GM20000 (cell line): ENCODE data around the gene PRRC2C.
"Not testable (repeated sequence)": the region's sequence is repeated elsewhere in the genome, so short reads cannot be mapped to it uniquely, and the experiment has no call there.

ENCODE experiments used
- DNase-seq: peaks from one replicate; pipeline ENCODE4 v3.0.0; 2012; ENCODE audit warnings: low spot score
- TF ChIP-seq, protein P1 (sequence below): IDR thresholded peaks from 2 replicates; pipeline ENCODE4 v1.5.1; 2012; ENCODE audit warnings: mild to moderate bottlenecking, control low read depth; ENCODE audit errors: extremely low read depth, missing control alignments

PRRC2C gene

DNA sequence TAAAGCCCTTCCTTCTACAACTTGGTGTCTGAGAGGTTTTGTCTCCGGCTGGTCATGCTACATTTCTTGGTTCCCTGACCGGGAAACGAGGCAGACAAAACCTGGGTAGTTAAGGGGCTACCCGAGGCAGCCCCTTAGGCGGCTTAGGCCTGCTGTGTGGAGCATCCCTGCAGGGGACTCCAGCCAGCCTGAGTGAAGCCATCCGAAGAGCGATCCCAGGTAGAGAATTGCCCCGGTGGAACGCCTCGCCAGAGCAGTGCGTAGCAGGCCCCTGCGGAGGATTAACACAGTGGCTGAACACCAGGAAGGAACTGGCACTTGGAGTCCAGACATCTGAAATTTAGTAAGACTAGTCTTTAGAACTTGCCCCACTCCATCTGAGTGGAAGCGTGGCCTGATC lies 115.5 kb downstream of the PRRC2C start:
- no peak for DNase-seq
- TF ChIP-seq, protein P1, sequence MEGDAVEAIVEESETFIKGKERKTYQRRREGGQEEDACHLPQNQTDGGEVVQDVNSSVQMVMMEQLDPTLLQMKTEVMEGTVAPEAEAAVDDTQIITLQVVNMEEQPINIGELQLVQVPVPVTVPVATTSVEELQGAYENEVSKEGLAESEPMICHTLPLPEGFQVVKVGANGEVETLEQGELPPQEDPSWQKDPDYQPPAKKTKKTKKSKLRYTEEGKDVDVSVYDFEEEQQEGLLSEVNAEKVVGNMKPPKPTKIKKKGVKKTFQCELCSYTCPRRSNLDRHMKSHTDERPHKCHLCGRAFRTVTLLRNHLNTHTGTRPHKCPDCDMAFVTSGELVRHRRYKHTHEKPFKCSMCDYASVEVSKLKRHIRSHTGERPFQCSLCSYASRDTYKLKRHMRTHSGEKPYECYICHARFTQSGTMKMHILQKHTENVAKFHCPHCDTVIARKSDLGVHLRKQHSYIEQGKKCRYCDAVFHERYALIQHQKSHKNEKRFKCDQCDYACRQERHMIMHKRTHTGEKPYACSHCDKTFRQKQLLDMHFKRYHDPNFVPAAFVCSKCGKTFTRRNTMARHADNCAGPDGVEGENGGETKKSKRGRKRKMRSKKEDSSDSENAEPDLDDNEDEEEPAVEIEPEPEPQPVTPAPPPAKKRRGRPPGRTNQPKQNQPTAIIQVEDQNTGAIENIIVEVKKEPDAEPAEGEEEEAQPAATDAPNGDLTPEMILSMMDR: no peak

DNA sequence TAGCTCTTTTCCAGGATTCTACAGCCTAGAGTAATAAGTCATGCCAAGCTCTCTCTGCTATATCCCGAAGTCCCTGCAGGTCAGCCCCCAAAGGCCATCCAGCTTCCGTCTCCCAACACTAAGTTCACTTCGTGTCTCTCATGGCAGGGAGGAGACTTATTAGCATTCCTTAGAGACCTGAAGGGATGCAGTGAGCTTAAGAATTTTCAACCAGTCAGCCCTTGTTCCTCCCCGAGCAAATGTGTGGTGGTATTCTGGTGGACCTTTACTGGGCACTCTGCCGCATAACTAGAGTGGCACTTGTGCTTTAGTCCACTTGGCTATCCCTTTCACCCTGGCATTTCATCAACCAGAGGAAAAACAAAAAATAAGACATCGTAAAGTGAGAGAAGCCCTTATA lies 117.7 kb downstream of the PRRC2C start:
- not testable (repeated sequence) for DNase-seq

DNA sequence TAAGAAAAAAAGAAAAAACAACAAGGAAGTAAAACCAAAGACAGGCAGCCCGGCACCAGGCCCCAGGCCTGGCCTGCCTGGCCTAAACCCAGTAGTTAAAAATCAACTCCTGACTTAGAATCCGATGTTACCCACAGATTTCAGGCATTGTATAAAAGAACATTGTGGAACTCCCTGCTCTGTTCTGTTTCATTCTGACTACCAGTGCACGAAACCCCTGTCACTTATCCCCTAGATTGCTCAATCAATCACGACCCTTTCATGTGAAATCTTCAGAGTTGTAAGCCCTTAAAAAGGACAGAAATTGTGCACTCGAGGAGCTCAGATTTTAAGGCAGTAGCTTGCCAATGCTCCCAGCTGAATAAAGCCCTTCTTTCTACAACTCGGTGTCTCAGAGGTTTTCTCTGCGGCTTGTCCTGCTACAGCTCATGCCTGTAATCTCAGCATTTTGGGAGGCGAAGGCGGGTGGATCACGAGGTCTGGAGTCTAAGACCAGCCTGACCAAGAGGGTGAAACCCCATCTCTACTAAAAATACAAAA lies 121.1 kb downstream of the PRRC2C start:
- no peak for DNase-seq
- TF ChIP-seq, protein P1: no peak

DNA sequence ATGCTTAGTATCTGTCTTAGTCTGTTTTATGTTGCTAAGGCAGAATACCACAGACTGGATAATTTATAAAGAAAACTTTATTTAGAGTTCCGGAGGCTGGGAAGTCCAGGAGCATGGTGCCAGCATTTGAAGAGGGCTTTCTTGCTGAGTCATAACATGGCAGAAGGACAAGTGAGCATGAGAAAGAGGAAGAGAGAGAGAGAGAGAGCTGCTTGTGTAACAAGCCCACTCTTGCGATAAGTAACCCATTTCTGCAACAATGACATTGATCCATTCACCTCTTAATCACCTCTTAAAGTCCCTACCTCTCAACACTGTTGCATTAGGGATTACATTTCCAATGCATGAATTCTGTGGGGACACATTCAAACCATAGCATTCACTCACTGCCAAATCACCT lies 125.1 kb downstream of the PRRC2C start:
- TF ChIP-seq, protein P1: no peak
- no peak for DNase-seq

- DNase-seq: no peak
- TF ChIP-seq, protein P1: no peak
Measured at GRCh38 chr1:171611306-171611705, 126.0 kb downstream of the PRRC2C start.

- TF ChIP-seq, protein P1: no peak
- DNase-seq: no peak
Measured at GRCh38 chr1:171613282-171613681, 128.0 kb downstream of the PRRC2C start.

GRCh38 chr1:171615122-171615906 lies 130.0 kb downstream of the PRRC2C start:
- not testable (repeated sequence) for DNase-seq

DNA sequence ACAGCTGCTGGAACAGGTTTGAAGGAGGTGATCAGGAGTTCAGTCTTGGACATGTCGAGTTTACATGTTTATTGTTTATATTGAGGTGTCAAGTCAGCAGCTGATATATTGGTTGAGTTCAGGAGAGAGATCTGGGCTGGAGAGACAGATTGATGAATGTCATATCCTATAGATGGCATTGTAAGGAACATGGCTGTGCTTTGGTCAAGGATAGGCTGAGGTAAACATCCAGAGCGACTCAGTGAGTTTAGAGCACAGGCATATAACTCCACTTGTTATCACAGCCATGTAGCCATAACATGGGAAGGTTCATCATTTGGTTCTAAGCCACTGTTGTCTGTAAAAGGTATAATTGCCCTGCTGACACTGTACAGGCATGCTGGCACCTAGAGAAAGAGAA lies 131.3 kb downstream of the PRRC2C start:
- DNase-seq: no peak
- TF ChIP-seq, protein P1: no peak
